NOMO-1 treated with DMSO at 0.1 percent for 48 hours (cell line): ENCODE measurements around the gene BRD4.

Experiments
- DNase-seq: peaks from one replicate; lab custom pipeline; 2025; ENCODE audit not compliant: unreplicated experiment; lab: John Stamatoyannopoulos, UW

BRD4 gene

DNA sequence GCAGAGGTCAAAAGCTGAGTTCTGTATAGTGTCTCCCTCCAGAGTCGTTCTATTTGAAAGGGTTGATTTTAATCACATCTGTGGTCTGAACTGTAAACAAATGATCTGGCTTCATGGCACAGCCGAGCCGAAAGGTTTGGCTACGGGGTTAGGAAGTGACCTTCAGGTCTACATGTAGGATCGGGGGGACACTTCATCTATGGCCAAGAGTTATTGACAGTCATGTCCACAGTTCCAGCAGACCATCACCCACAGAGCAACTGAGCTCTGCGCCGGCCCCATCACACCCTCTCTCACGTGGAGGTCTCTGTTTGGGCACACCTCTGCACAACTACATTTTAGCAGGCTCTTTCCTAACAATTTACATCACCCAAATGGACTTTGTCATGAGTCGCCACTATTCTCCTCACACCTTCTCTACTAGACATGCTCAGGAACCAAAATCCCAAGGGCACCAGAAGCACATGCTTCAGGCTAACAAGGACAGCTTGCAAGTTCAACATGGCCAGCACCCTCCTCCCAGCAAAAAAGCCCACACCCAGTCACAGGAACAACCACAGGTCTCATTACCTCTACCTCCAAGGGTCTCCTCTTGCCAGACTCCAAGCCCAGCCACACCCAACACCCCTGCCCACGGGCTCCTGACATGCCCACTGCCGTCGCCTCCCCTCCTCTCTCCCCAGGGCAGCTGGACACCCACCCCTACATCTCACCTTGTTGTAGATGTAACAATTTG lies 64.0 kb downstream of the BRD4 start:
- no peak for DNase-seq

DNA sequence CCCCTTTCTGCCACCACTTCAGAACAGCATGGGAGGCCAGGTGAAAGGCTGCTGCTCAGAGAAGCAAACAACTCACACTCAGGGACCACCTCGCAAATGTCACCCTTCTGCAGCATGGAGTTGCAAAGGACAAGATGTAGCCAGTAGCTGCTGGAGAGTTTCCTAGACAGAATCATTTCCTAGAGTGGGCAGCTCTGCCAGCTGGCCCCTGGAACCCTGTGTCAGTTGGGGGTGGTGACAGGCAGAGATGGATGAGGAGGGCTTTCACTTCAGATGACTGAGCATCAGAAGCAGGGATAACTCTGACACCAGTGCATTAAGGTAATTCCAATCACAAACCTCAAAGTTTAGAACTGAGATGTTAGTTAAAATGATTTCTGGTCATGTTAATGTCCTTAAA lies 65.7 kb downstream of the BRD4 start:
- no peak for DNase-seq

DNA sequence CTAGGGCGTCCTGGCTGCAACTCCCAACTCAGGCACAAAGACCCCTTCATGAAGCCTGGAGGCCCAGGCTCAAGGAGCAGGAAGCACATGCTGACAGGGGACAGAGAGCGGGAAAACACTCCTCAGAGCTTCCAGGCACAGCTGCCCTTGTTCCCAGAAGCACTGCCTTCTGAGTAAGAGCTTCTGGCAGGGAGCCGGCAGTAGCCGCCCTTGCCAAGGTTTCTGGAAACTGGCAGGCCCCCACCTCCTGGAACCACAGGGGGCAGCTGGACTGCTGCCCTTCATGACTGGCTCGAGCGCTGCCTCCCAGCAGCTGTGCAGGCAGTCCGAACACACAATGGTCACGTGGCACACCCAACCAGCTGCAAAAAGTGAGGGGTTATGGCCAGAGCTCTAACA lies 66.5 kb downstream of the BRD4 start:
- DNase-seq, result no peak

DNA sequence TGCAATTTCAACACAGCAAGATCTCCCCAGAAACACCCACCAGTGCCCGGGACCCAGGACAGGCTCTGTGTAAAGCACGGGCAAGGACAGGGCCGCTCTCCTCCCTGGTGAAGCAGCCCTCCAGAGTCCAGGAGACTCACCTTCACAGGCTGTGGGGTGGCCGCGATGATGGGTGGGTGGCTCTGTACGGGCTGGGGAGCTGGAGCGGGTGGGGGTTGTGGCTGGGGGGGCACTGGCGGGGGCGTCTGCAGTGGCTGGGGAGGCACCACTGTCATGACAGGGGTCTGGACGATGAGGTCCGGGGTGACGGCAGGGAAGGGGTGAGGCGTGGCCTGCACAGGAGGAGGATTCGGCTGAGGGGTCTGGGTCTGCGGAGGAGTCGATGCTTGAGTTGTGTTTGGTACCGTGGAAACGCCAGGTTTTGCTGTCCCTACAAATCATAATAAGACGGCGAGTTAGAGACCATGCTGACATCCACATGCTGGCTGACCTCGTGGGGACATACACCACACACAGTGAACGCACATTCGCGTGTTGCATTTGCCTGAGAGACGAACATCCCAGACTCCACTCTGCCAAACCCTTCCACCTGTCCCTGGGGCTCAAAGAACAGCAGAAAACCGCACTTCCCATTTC lies 67.0 kb downstream of the BRD4 start:
- no peak for DNase-seq

DNA sequence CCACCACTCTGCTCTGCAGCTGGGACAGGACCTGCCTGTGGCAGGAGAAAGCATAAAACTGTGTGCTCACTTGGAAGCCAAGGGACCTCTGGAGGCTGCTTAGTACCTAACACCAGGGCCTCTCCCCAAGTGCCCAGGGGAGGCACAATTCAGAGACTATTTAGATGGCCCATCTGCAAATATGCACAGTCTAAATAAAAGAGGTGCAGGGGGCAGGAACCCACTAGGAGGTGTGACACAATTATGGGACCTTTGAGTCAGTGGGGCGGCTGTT lies 67.5 kb downstream of the BRD4 start:
- no peak for DNase-seq

DNA sequence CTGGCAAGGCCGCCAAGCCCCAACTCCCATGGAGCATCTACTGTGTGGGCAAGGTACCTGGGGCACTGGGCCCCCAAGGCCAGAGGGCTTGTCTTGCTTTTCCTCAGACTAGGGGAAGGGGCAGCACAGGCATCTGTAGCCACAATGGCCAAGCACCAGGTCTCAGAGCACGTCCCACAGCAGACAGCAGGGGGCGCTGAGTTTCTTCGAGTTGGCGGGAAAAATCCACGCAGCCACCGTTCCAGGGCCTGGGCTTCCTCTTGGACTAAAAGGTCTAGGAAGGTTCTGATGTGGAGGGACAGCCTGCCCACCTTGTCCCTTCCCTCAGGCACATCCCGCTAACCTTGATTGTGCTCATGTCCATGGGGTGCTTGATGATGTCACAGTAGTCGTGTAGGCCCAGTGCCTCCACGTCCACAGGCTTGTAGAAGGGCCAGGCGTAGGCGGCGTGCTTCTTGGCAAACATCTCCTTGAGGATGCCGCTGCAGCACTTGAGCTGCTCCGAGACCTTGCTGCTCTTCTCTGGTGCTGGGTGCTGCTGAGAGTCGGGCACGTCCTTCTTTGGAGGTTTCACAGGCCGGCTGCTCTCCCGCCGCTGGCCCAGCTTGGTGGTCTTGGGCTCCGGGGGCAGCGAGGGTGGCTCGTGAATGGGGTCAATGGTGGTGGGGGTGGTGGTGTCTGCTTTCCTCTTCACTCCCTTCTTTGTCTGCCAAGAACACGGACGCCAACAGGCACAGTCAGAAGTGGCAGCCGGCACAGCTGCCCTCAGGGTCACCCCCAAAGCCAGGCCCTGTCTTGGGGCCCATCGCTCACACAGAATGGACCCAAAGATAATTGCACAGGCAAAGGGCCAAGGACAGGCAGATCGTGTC lies 68.0 kb downstream of the BRD4 start:
- DNase-seq, result peak; percentile 38

DNA sequence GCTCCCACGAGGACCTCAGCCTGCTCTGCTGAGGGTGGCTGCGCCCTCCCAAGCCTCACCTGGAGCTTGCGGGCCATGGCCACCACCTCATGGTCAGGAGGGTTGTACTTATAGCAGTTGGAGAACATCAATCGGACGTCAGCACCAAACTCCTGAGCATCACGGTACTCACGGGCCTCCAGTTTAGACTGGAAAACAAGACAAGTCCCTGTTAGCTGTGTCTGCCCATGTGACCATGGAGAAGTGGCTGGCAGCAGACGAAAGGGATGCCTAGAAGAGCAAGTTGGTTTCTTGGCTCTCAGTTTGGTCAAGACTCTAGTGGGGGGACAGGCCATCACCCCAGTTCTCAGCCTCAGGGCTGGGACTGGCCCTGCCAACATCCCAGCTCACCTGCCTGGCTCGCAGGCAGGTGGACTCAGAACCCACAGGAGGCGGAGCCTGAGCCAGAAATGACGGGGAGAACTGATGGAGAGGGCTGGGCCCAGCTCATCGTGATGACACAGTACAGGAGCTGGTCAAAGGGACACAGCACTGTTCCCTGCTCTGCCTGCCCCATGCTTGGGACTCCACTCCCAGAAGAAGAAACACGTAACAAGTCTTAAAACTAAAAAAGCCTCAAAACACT lies 68.9 kb downstream of the BRD4 start:
- no peak for DNase-seq

DNA sequence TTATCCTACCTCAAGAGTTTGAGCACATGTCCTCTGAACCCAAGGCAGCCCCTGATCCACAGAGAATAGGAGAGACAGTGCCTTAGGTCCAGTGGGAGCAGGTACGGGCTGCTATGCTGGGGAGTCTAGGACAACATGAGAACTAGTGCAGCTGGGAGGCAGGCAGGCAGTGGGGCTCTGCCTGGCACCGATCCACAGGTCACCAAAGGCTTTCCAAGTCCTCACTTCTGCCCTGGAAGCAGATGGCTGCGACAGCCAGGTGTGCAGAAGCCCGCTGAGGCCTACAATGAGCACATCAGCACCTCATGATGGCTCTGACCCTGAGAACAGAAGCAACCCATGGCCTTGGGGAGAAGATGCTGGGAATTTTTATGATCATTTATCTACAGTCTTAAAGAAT lies 70.3 kb downstream of the BRD4 start:
- no peak for DNase-seq

DNA sequence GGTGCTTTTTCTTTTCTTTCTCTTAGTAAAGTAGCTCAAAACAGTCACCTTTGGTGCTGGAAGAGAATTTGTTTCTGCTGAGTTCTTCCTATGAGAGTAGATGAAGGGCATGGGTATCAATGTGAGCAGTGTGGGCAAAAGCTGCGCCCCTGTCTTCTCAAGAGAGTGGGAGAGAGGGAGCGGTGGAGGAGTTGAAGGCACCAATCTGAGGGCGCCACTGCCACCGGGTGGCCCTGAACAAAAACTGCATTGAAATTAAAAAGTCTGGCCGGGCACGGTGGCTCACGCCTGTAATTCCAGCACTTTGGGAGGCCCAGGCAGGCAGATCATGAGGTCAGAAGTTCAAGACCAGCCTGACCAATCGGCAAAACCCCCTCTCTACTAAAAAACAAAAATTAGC lies 71.4 kb downstream of the BRD4 start:
- no peak for DNase-seq

DNA sequence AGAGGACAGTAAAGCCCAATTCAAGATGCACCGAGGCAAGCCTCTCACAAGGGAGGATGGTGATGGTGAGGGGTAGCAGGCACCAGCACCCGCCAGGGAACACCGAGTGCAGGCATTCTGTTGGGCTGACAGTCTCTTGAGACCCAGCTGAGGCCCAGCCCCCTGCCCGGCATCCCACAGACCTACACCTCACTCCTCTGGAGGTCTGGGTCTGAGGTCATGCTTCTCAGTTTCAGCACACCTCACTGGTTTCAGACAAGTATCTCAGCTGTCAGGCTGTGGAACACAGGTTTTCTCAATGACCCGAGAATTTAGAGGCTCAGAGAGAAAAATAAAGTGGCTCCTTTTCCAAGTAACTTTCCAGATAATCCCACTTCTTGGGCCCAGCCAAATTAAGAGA lies 72.4 kb downstream of the BRD4 start:
- DNase-seq, result no peak

DNA sequence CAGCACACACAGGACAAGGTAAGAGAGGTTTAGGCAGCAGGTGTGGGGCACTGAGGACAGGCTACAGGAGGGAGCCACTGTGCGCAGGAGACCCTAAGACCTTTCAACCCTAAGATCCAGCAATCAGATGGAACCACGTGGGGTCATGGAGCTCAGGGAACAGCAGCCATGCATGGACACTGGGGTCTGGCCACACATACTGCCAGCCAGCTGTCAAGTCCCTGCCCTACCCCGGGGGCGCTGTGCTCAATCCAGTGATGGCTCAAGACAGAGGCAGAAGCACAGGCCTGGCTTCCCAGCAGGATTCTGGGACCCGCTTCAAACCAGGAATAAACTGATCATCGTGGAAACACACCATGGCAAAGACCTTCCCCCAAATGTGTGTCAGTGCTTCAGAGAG lies 74.6 kb downstream of the BRD4 start:
- DNase-seq, result no peak

DNA sequence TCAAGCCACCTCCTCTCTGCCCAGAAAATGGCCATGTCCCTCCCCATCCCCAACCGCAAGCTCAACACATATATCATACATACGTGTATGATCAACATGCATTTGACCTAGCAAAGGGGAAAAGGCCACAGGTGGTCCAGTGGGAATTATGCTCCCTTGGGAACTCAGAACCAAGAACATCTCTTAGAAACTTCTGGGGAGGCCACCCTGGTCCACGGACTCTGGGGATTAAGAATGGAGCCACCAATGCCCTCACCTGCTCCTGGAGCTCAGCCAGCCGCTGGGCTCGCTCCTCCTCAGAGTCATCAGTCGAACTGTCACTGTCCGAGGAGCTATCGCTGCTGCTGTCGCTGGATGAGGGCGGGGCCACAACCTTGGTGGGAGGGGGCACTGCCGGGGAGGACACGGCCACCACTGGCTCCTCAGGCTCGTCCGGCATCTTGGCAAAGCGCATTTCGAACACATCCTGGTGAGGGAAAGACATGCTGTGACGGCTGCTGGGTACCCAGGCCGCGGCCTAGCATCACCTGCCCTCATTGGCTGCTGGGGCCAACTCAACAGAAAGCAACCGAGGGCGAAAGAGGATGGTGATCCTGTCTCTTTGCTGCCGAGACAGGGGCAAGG lies 75.5 kb downstream of the BRD4 start:
- no peak for DNase-seq

DNA sequence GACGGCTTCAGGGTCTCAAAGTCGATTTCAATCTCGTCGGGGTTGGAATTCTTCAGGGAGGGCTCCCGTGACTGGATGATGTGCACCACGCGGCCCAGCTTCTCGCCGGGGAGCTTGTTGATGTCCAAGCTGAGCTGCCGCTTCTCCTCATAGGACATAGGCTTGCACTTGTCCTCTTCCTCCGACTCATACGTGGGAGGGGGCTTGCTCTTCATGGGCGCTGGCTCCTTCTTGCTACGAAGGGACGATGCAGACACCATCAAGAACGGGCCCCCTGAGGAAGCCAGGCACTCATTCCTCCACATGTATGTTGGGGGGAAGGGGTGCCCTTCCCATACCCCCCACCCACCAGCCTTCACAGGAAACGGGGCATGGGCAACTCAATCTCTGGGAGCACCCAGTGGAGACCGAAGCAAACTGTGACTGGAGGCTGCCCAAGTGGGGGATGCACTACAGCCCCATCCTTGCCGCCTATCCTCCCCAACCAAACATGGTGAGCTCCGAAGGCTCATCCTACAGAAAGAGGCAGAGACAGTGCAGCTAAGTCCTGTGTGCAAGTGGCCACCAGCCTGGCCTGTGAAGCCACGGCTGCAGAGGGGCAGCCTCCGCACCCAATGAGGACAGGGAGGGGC lies 76.9 kb downstream of the BRD4 start:
- DNase-seq, result no peak

DNA sequence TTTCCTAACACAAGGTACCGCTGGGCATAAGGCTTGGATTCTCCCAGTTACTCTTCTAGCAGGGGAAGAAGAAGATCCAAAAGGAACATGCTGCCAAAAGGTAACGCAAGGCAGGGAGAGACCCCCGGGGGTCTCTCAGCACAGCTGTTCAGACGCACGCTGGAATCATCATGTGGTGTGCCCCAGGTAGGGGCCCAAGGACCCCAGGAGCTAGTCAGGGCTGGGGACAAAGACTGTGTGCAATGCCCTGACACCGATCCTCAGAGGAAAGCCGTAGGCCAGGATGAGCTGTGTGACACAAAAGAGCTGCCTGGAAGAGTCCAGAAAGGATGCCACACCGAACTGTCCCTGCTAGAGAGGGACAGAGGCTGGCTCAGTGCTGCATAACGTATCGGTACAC lies 77.8 kb downstream of the BRD4 start:
- DNase-seq, result no peak

DNA sequence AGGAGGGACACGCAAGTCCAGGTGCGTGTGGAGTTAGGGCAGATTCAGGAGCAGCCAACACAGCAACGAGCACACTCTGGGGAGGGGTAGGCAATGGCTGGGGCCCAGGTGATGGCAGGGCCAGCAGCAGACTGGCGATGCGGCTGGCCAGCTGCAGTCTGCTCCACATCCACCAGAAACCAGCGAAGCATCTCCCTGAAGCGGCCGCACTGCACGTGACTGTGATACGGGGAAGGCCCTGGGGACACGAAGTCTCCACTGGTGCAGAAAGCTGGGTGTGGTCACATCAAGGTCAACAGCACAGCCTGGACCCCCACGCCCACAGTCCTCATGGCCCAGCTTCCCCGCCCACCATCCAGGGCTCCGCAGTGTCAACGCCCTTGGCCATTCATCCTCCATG lies 78.8 kb downstream of the BRD4 start:
- DNase-seq, result no peak

DNA sequence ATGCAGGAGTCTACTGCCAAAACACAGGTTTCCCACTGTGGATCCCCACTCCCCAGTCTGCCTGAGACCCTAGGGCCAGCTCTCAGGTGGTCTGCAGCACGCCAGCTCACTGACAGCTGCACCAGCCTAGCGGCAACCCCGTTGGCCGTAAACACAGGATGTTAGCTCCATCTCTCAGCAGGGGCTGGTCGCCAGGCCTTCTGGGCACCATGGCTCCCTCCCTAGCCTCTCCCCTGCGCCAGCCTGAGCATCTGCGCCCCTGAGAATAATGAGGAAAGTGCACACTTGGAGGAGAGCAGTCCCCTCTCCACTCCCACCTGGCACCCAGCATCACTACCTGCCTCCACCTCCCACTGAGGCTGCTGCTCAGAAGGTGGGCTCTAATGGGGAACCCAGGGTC lies 79.3 kb downstream of the BRD4 start:
- DNase-seq, result no peak

DNA sequence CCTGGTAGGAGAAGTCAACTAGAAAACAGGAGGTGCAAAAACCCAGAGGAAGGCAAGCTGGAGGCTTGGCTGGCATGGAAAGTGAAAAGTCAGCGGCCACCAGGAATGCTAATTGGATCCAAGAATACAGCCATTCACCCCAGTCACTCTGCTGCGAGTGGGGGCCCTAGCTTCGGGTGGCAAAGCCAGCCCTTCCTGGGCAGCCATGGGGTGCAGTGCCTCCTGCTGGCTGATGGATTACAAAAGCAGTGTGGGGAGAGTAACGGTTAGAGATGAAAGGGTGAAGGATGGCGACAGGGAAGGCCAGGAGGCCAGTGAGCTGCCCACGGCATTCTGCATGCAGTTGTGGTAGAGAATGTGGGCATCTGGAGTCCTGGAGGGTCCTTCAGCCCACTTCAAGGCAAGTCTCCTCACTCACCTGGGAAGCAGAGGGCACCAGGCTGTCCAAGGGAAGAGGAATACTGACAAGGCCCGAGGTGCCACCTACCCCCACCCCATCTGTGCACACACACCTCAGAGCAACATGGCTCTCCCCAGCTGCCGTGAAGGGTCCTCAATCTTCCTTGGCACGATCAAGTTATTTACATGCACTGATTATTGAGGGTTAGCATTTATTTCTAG lies 79.8 kb downstream of the BRD4 start:
- no peak for DNase-seq

DNA sequence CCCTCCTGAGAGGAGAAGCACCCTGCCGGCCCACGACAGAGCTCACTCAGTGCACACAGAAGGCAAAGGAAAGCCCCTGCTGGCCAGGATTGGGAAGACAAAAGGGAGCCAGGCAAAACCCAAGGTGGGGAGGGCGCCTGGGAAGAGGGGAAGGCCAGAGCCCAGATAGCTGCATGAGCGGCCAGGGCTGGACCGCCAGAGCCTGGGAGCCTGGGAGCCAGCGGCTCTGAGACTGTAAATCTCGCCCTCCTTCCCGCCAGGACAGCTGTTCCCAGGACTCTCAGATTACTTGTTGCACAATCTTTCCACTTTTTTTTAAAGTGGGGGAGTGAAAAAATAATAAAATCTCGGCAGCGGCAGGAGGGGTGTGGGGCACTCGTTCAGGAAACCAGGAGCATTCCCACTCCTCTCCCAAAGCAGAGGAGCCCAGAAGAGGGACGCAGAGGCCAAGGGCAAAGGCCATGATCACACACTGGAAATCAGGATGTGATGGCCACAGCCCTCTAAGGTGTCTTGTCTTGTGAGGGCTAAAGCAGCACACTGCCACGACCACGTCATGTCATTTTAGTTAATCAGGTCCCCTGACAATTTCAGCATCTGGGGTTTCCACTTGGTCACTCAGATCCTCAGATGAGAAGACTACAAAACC lies 80.5 kb downstream of the BRD4 start:
- no peak for DNase-seq

DNA sequence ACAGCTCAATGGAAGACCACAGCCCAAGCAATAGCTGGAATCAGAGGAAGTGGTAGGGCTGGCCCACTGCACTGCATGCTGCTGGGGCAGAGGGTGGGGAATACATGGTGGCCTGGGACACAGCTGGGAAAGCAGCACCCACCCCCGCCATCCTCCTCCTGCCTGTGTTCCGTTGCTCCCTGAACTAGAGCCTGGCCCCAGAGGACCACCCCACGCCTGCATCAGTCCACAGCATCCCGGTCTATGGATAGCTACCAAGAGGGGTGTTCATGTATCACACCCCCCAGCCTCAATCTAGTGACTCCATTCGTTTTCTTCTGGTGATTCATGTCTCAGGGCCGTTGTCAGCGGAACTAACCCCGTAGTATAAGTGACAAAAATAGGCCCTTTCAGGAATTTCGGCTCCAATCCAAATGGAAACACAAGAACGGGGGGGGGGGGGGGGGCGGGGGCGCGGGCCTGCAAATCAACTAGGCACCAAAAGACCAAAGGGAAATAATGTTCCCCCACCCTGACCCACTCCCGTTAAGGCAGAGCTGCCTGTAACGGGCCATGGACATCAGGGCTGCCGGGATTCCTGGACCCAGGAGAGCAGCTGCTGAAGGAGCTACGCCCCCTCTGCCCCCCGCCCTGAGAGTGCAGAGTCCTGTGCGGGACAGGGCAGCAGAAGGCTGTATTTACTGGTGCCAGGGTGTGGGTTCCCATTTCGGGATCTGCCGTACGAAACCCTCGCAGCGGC lies 81.2 kb downstream of the BRD4 start:
- no peak for DNase-seq
